Kidney (tissue), 14 donors: ENCODE results near the gene UNC93A. TPM values are rescaled to one million over a fixed set of nuclear protein-coding genes. Genes with fewer than 3 reads are reported as not detected.
"Not testable (repeated sequence)": the region's sequence is repeated elsewhere in the genome, so short reads cannot be mapped to it uniquely, and the experiment has no call there.

ENCODE experiments used
- DNase-seq, 5 donors: peaks; one replicate each; pipeline ENCODE4 v3.0.0-alpha.2; 2013 to 2020
- FAIRE-seq: peaks from 2 replicates; lab custom pipeline; 2012; peaks lifted over from hg19 to GRCh38; lab: Jason Lieb, UNC
- H3K27ac ChIP-seq, 2 donors: one replicate each; pipeline ENCODE4 v1.7.0; 2013; ENCODE audit warnings: low read depth in 2 of 2, low read length in 2 of 2, inconsistent platforms in 1 of 2
- H3K27me3 ChIP-seq: one replicate; pipeline ENCODE4 v1.7.1; 2013; ENCODE audit warnings: low read length, inconsistent platforms; ENCODE audit not compliant: control insufficient read depth, insufficient read depth
- H3K36me3 ChIP-seq, 3 donors: one replicate each; pipeline versions ENCODE4 v1.7.0 to v1.7.1; 2013; ENCODE audit warnings: low read length in 3 of 3, control low read depth in 1 of 3, inconsistent platforms in 1 of 3; ENCODE audit not compliant: insufficient read depth in 3 of 3, control insufficient read depth in 2 of 3
- H3K4me1 ChIP-seq, 3 donors: one replicate each; pipeline versions ENCODE4 v1.7.0 to v1.7.1; 2013; ENCODE audit warnings: low read length in 3 of 3, inconsistent platforms in 1 of 3, low read depth in 1 of 3; ENCODE audit not compliant: control insufficient read depth in 2 of 3, insufficient read depth in 2 of 3
- H3K4me3 ChIP-seq, 3 donors: one replicate each; pipeline versions ENCODE4 v1.7.0 to v1.8.1; 2013; ENCODE audit warnings: low read length in 3 of 3, control low read depth in 1 of 3, inconsistent platforms in 1 of 3
- H3K9ac ChIP-seq, 3 donors: one replicate each; pipeline versions ENCODE4 v1.7.0 to v1.7.1; 2013; ENCODE audit warnings: low read length in 3 of 3, control low read depth in 1 of 3, inconsistent platforms in 1 of 3
- H3K9me3 ChIP-seq, 3 donors: one replicate each; pipeline versions ENCODE4 v1.7.0 to v1.7.1; 2013; ENCODE audit warnings: low read length in 3 of 3, control low read depth in 1 of 3, inconsistent platforms in 1 of 3; ENCODE audit not compliant: control insufficient read depth in 2 of 3, insufficient read depth in 1 of 3
- intact Hi-C: fragments of 100-400 bp; cut with DNase I; formaldehyde crosslinking; loops from one replicate; pipeline ENCODE4 v1.11.1; 2022
- polyA plus RNA-seq: library from polyadenylated mRNA; stranded (reverse); fragments of 350-450 nt; fragmentation: Illumina TruSeq; extraction: RNeasy Lipid Tissue Mini Kit (QIAGEN cat#74804); gene quantifications from one replicate; pipeline ENCODE4 v1.2.3, GENCODE V29; 2014; ENCODE audit warnings: low read depth, low replicate concordance; ENCODE audit not compliant: insufficient read depth
- total RNA-seq: library from RNA; stranded (reverse); fragmentation: NEBNext Ultra II Directional; extraction: Animal tissue kit (Norgen Biotek cat#: 25700); gene quantifications from one replicate; pipeline ENCODE4 v1.2.1, GENCODE V29; 2021
- TF ChIP-seq, protein P1 (sequence below): IDR thresholded peaks from 3 replicates; pipeline ENCODE4 v1.5.1; 2012; ENCODE audit warnings: mild to moderate bottlenecking, moderate library complexity, borderline replicate concordance; ENCODE audit not compliant: insufficient read depth; ENCODE audit errors: extremely low read depth
- donor health status: control.
- donor health status: control.
- donor health status: control.
- donor health status: control.
- donor health status: control.
- donor health status: DM: yes; HTN: yes; CAD: no.
- donor health status: Normal renal cell carcinoma (clear cell type).

Gene UNC93A
- total and polyA plus RNA-seq, 2 donors from 2014 or later = 0.56 TPM; not detected in 1

DNA sequence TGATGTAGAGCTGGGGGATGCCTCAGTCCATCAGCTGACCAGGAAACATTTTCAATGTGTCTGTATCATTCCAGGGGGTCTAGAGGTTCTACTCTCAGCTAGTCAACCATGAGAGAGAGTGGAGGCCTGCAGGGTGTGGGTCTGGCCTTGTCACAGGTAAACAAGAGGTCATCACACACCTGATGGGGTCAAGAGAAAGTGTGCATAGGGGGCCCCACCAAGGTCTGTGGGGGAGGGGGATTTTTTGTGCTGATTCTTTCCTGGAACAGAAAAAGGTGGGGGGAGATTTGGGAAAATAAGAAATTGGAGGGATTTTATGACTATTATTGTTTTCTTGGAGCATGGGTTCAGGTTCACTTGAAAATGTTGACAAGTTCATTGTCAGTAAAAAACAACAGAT, 8.9 kb upstream of the UNC93A start:
- intact Hi-C loops = no loop called here
- Histone ChIP-seq H3K9me3 (no peaks in the 10 kb centered on the region), H3K36me3 (no peaks in the 10 kb centered on the region), H3K27ac (no peak overlapping the region), H3K27me3 (no peaks in the 10 kb centered on the region), H3K4me3 (no peak overlapping the region), H3K9ac (no peak overlapping the region), H3K4me1 (no peaks in the 10 kb centered on the region)
- TF ChIP-seq, protein P1, sequence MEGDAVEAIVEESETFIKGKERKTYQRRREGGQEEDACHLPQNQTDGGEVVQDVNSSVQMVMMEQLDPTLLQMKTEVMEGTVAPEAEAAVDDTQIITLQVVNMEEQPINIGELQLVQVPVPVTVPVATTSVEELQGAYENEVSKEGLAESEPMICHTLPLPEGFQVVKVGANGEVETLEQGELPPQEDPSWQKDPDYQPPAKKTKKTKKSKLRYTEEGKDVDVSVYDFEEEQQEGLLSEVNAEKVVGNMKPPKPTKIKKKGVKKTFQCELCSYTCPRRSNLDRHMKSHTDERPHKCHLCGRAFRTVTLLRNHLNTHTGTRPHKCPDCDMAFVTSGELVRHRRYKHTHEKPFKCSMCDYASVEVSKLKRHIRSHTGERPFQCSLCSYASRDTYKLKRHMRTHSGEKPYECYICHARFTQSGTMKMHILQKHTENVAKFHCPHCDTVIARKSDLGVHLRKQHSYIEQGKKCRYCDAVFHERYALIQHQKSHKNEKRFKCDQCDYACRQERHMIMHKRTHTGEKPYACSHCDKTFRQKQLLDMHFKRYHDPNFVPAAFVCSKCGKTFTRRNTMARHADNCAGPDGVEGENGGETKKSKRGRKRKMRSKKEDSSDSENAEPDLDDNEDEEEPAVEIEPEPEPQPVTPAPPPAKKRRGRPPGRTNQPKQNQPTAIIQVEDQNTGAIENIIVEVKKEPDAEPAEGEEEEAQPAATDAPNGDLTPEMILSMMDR = no peak
- DNase-seq (no peak), FAIRE-seq (no peak)

DNA sequence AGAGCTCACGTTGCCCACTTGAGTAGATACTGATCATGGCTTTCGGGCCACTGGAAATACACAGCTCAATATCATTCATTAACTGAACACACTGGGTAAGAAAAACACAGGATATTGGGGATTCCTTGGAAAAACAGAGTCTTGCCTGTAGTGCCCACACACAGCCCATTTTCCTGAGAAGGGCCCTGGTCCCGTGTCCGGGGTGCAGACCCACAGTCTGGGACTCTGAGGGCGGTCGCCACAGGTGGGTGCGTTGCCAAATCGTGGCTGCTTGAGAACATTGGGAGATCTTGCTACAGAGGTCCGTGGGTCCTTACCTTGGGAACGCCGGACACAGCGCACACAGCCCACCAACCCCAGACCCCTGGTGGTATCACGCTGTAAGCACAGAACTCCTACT, 6.5 kb upstream of the UNC93A start:
- H3K4me1 ChIP-seq, FAIRE-seq, intact Hi-C loops, H3K27ac ChIP-seq, H3K9ac ChIP-seq, DNase-seq, H3K4me3 ChIP-seq, H3K27me3 ChIP-seq, H3K36me3 ChIP-seq, H3K9me3 ChIP-seq: not testable (repeated sequence)

DNA sequence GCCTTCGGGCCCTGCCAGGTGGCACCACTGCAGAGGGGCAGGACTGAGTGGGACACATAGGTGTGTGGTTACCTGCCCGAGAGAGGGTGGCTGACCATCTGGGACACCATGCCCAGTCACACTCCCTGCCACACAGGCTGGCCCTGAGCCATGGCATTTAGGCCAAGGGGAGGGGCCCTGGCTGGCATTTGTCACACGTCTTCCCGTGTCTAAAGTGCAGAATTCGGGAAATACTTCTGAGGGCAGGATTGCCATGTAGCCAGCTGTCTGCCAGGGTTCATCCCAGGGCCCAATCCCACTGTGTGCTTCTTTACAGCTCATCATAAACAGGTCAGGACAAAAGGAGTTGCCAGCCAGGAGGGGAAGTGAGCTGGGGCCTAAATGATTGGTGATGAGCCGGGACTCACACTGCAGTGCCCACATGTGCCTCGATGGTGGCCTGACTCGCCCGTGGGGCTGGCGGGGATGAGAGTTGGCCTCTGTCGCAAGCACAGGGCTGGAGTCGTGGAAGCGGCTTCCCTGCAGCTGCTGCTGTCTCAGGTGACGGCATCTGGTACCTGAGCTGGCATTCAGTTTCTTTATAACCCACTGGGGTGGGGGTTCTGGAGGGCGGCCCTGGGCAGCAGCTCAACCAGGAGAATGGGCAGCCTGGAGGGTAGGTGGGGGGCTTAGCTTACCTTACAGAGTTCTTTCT, 5.9 kb upstream of the UNC93A start:
- Histone ChIP-seq H3K27me3 (no peaks in the 10 kb centered on the region), H3K27ac (no peak overlapping the region), H3K9me3 (no peaks in the 10 kb centered on the region), H3K36me3 (no peaks in the 10 kb centered on the region), H3K4me1 (no peaks in the 10 kb centered on the region), H3K9ac (no peak overlapping the region), H3K4me3 (no peak overlapping the region)
- TF ChIP-seq, protein P1 = no peak
- DNase-seq (no peak), FAIRE-seq (no peak)
- intact Hi-C loops = no loop called here

DNA sequence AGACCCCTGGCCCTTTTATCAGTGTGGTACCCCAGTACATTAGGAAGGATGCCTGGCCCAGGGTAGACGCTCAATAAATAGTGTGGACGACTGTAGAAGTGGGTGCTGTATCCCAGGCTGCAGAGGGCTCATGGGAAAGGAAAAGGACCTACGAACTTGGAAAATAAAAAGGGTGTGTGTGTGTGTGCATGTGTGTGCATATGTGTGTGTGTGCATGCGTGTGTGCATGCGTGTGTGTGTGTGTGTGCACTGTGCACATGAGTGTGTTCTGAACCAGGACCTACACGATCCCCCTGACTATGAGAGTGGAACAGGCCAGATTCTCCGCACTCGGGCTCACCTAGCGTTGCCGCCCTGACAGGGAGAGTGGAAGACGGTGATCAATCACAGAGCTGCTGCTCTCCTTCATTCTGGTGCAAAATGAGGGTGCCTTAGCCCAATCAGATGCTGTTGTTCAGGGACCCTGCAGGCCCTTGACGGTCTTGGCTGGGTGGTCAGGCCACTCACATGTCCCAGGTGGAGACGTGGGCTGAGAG, 3.5 kb upstream of the UNC93A start:
- peaks cover 0 to 6% (median 0%) of the 10 kb centered on the region in 3 donors for H3K4me1 ChIP-seq
- intact Hi-C loops = no loop called here
- H3K4me3 ChIP-seq = no peak overlapping the region
- DNase-seq (peak in 1 of 5 donors; percentile 28), FAIRE-seq (no peak)
- H3K27me3 ChIP-seq = no peaks in the 10 kb centered on the region
- no peak overlapping the region for H3K27ac ChIP-seq
- TF ChIP-seq, protein P1 = no peak
- H3K9me3 ChIP-seq = no peaks in the 10 kb centered on the region
- H3K9ac ChIP-seq = no peak overlapping the region
- no peaks in the 10 kb centered on the region for H3K36me3 ChIP-seq
